Measurements from ENCODE around the gene CCDC102B.

DNA sequence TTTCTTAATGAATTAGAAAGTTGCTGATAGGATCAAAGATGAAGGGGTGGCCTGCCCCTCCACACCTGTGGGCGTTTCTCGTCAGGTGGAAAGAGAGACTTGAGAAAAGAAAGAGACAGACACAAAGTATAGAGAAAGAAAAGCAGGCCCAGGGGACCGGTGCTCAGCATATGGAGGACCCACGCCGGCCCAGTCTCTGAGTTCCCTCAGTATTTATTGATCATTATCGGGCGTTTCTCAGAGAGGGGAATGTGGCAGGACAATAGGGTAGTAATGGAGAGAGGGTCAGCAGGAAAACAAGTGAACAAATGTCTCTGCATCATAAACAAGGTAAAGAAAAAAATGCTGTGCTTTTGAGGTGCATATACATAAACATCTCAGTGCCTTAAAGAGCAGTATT is 144.3 kb downstream of the CCDC102B start:
- TF ChIP-seq, protein P1, sequence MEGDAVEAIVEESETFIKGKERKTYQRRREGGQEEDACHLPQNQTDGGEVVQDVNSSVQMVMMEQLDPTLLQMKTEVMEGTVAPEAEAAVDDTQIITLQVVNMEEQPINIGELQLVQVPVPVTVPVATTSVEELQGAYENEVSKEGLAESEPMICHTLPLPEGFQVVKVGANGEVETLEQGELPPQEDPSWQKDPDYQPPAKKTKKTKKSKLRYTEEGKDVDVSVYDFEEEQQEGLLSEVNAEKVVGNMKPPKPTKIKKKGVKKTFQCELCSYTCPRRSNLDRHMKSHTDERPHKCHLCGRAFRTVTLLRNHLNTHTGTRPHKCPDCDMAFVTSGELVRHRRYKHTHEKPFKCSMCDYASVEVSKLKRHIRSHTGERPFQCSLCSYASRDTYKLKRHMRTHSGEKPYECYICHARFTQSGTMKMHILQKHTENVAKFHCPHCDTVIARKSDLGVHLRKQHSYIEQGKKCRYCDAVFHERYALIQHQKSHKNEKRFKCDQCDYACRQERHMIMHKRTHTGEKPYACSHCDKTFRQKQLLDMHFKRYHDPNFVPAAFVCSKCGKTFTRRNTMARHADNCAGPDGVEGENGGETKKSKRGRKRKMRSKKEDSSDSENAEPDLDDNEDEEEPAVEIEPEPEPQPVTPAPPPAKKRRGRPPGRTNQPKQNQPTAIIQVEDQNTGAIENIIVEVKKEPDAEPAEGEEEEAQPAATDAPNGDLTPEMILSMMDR (IDR thresholded peaks at IDR 0.05): no peak
- no peak for TF ChIP-seq POLR2A (IDR thresholded peaks at IDR 0.05)

Measured in testis (tissue), 2 donors.